ENCODE results near the gene CXCR1. TPM values are rescaled to one million over a fixed set of nuclear protein-coding genes. Genes with fewer than 3 reads are reported as not detected.
"Not testable (repeated sequence)": the region's sequence is repeated elsewhere in the genome, so short reads cannot be mapped to it uniquely, and the experiment has no call there.

Gene CXCR1
- total and polyA plus RNA-seq, 2 donors = 0.24 to 0.37 TPM

DNA sequence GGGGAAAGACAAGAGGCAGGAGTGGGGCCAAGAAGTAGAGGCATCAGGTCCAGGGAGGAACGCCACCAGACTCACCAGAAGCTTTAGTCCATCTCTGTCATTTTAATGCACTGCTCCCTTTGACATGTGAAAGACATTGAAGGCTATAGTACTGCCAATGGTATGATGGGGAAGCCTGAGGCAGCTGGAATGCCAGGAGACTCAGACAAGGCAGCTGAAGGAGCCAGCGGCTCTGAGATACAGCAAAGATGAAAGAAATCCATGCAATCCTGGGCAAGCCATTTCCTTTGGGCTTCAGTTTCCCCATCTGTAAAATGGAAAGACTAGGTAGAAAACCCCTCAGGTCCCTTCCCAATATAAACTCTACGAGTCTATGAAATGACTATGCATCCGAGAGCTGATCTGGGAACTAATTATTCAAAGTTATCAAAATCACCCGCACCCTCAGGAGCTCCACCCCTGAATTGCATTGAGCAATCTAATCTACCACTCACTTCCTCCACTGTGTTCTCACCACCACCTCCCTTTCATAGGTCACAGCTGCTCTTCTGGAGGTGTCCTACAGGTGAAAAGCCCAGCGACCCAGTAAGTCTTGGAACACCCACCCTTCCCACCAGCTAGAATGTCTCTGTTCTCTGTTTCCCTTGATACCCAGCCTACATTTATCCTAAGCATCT, 37.8 kb downstream of the CXCR1 start:
- 90% methylated on average over 6 of the region's 6 CpGs for WGBS
- Histone ChIP-seq H3K4me1 (ENCODE audit: control insufficient read depth in 2 of 2, insufficient read depth in 2 of 2, low read length in 2 of 2) (peaks cover 0 to 9% of the 10 kb centered on the region in 2 donors), H3K4me3 (ENCODE audit: low read length in 2 of 2) (no peak overlapping the region), H3K27me3 (ENCODE audit: control insufficient read depth in 2 of 2, insufficient read depth in 1 of 2, low read length in 1 of 2) (no peaks in the 10 kb centered on the region), H3K9me3 (ENCODE audit: control insufficient read depth in 2 of 2, insufficient read depth in 1 of 2, low read length in 1 of 2) (no peaks in the 10 kb centered on the region), H3K27ac (ENCODE audit: low read depth in 1 of 2, low read length in 1 of 2) (no peak overlapping the region), H3K36me3 (ENCODE audit: control insufficient read depth in 2 of 2, insufficient read depth in 2 of 2, low read length in 1 of 2) (no peaks in the 10 kb centered on the region)
- no peak for DNase-seq (ENCODE audit: low read depth in 6 of 9, low spot score in 9 of 9)

- 94% methylated on average over 3 of the region's 3 CpGs for WGBS
- Histone ChIP-seq H3K36me3 (ENCODE audit: control insufficient read depth in 2 of 2, insufficient read depth in 2 of 2, low read length in 1 of 2) (no peaks in the 10 kb centered on the region), H3K9me3 (ENCODE audit: control insufficient read depth in 2 of 2, insufficient read depth in 1 of 2, low read length in 1 of 2) (no peaks in the 10 kb centered on the region), H3K4me1 (ENCODE audit: control insufficient read depth in 2 of 2, insufficient read depth in 2 of 2, low read length in 2 of 2) (peaks cover 0 to 9% of the 10 kb centered on the region in 2 donors), H3K4me3 (ENCODE audit: low read length in 2 of 2) (no peak overlapping the region), H3K27ac (ENCODE audit: low read depth in 1 of 2, low read length in 1 of 2) (no peak overlapping the region), H3K27me3 (ENCODE audit: control insufficient read depth in 2 of 2, insufficient read depth in 1 of 2, low read length in 1 of 2) (no peaks in the 10 kb centered on the region)
- no peak for DNase-seq (ENCODE audit: low read depth in 6 of 9, low spot score in 9 of 9)
Measured at GRCh38 chr2:218127929-218128455, 38.8 kb downstream of the CXCR1 start.

- Histone ChIP-seq H3K36me3 (ENCODE audit: control insufficient read depth in 2 of 2, insufficient read depth in 2 of 2, low read length in 1 of 2) (no peaks in the 10 kb centered on the region), H3K9me3 (ENCODE audit: control insufficient read depth in 2 of 2, insufficient read depth in 1 of 2, low read length in 1 of 2) (no peaks in the 10 kb centered on the region), H3K27me3 (ENCODE audit: control insufficient read depth in 2 of 2, insufficient read depth in 1 of 2, low read length in 1 of 2) (no peaks in the 10 kb centered on the region), H3K4me3 (ENCODE audit: low read length in 2 of 2) (no peak within 1 kb of the TSS), H3K27ac (ENCODE audit: low read depth in 1 of 2, low read length in 1 of 2) (no peak within 1 kb of the TSS), H3K4me1 (ENCODE audit: control insufficient read depth in 2 of 2, insufficient read depth in 2 of 2, low read length in 2 of 2) (peaks cover 0 to 9% of the 10 kb centered on the region in 2 donors)
- 15% methylated on average over 8 of the region's 8 CpGs for WGBS
- peak in 4 of 9 donors; percentile 3 to 24 (median 12) for DNase-seq (ENCODE audit: low read depth in 6 of 9, low spot score in 9 of 9)
Measured at GRCh38 chr2:218125626-218126080, 41.1 kb downstream of the CXCR1 start, which contains the start of gene CXCR2. CXCR2 (plus strand) TSS chr2:218126028; CDS start chr2:218134802, 8,774 bp downstream.

GRCh38 chr2:218125095-218125494, 41.7 kb downstream of the CXCR1 start:
- peaks cover 0 to 9% of the 10 kb centered on the region in 2 donors for H3K4me1 ChIP-seq (ENCODE audit: control insufficient read depth in 2 of 2, insufficient read depth in 2 of 2, low read length in 2 of 2)
- no peak overlapping the region for H3K4me3 ChIP-seq (ENCODE audit: low read length in 2 of 2)
- WGBS = 72% methylated on average over 4 of the region's 4 CpGs

DNA sequence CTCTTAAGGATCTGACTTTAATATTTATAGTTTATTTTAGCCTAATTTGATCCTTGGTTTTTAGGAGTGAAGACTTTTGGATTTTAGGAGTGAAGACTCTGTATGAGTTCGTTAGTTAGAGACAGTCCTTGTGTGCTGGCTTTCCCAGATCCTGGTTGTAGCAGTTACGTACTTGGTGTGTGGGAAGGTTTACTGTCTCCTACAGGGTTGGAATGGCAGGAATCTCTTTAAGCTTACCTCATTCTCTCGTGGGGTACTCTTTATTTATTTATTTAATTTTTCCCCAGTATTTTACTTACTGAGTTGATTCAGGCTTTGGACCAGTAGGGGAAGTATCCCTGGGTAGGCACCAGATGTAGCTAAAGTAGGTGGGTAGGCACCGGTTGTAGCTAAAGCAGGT, 42.8 kb downstream of the CXCR1 start:
- H3K4me1 ChIP-seq (ENCODE audit: control insufficient read depth in 2 of 2, insufficient read depth in 2 of 2, low read length in 2 of 2) = peaks cover 0 to 9% of the 10 kb centered on the region in 2 donors
- 95% methylated on average over 4 of the region's 4 CpGs for WGBS
- no peak for DNase-seq (ENCODE audit: low read depth in 6 of 9, low spot score in 9 of 9)
- H3K4me3 ChIP-seq (ENCODE audit: low read length in 2 of 2) = no peak overlapping the region
- H3K27me3 ChIP-seq (ENCODE audit: control insufficient read depth in 2 of 2, insufficient read depth in 1 of 2, low read length in 1 of 2) = no peaks in the 10 kb centered on the region
- H3K36me3 ChIP-seq (ENCODE audit: control insufficient read depth in 2 of 2, insufficient read depth in 2 of 2, low read length in 1 of 2) = no peaks in the 10 kb centered on the region
- no peaks in the 10 kb centered on the region for H3K9me3 ChIP-seq (ENCODE audit: control insufficient read depth in 2 of 2, insufficient read depth in 1 of 2, low read length in 1 of 2)
- H3K27ac ChIP-seq (ENCODE audit: low read depth in 1 of 2, low read length in 1 of 2) = no peak overlapping the region

More at GRCh38 chr2:218125095-218125494, 41.7 kb downstream of the CXCR1 start:
- Histone ChIP-seq H3K27ac (ENCODE audit: low read depth in 1 of 2, low read length in 1 of 2) (no peak overlapping the region), H3K27me3 (ENCODE audit: control insufficient read depth in 2 of 2, insufficient read depth in 1 of 2, low read length in 1 of 2) (no peaks in the 10 kb centered on the region), H3K9me3 (ENCODE audit: control insufficient read depth in 2 of 2, insufficient read depth in 1 of 2, low read length in 1 of 2) (no peaks in the 10 kb centered on the region), H3K36me3 (ENCODE audit: control insufficient read depth in 2 of 2, insufficient read depth in 2 of 2, low read length in 1 of 2) (no peaks in the 10 kb centered on the region)
- no peak for DNase-seq (ENCODE audit: low read depth in 6 of 9, low spot score in 9 of 9)

- H3K27ac ChIP-seq (ENCODE audit: low read depth in 1 of 2, low read length in 1 of 2); H3K36me3 ChIP-seq (ENCODE audit: control insufficient read depth in 2 of 2, insufficient read depth in 2 of 2, low read length in 1 of 2); H3K27me3 ChIP-seq (ENCODE audit: control insufficient read depth in 2 of 2, insufficient read depth in 1 of 2, low read length in 1 of 2); DNase-seq (ENCODE audit: low read depth in 6 of 9, low spot score in 9 of 9); H3K4me3 ChIP-seq (ENCODE audit: low read length in 2 of 2); H3K4me1 ChIP-seq (ENCODE audit: control insufficient read depth in 2 of 2, insufficient read depth in 2 of 2, low read length in 2 of 2); H3K9me3 ChIP-seq (ENCODE audit: control insufficient read depth in 2 of 2, insufficient read depth in 1 of 2, low read length in 1 of 2): not testable (repeated sequence)
Measured at GRCh38 chr2:218122286-218122685, 44.5 kb downstream of the CXCR1 start.

DNA sequence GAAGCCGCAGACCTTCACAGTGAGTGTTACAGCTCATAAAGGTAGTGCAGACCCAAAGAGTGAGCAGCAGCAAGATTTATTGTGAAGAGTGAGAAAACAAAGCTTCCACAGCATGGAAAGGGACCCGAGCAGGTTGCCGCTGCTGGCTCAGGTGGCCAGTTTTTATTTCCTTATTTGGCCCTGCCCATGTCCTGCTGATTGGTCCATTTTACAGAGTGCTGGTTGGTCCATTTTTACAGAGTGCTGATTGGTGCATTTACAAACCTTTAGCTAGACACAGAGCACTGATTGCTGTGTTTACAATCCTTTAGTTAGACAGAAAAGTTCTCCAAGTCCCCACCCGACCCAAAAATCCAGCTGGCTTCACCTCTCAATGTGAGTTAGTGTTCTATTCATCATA, 45.0 kb downstream of the CXCR1 start:
- H3K27ac ChIP-seq (ENCODE audit: low read depth in 1 of 2, low read length in 1 of 2); H3K9me3 ChIP-seq (ENCODE audit: control insufficient read depth in 2 of 2, insufficient read depth in 1 of 2, low read length in 1 of 2); H3K36me3 ChIP-seq (ENCODE audit: control insufficient read depth in 2 of 2, insufficient read depth in 2 of 2, low read length in 1 of 2); H3K27me3 ChIP-seq (ENCODE audit: control insufficient read depth in 2 of 2, insufficient read depth in 1 of 2, low read length in 1 of 2); H3K4me3 ChIP-seq (ENCODE audit: low read length in 2 of 2); DNase-seq (ENCODE audit: low read depth in 6 of 9, low spot score in 9 of 9); H3K4me1 ChIP-seq (ENCODE audit: control insufficient read depth in 2 of 2, insufficient read depth in 2 of 2, low read length in 2 of 2): not testable (repeated sequence)
- WGBS = 98% methylated on average over 4 of the region's 4 CpGs

Other genes with a start within 250 kb of the CXCR1 start
- 8.3 TPM for gene TNS1, start 164.0 kb downstream of the CXCR1 start, total RNA-seq
- gene TNS1, start 164.0 kb downstream of the CXCR1 start, polyA plus RNA-seq = 21.3 TPM
- gene RUFY4, start 97.7 kb downstream of the CXCR1 start, total RNA-seq = 2.6 TPM
- 5.4 TPM for gene RUFY4, start 97.7 kb downstream of the CXCR1 start, polyA plus RNA-seq
- 0.38 TPM for gene CXCR2, start 40.9 kb downstream of the CXCR1 start, total RNA-seq
- gene CXCR2, start 40.9 kb downstream of the CXCR1 start, polyA plus RNA-seq = 0.57 TPM
- gene ARPC2, start 50.2 kb upstream of the CXCR1 start, total RNA-seq = 368 TPM
- 292 TPM for gene ARPC2, start 50.2 kb upstream of the CXCR1 start, polyA plus RNA-seq
- 0.28 TPM for gene GPBAR1, start 94.1 kb upstream of the CXCR1 start, total RNA-seq
- 1.0 TPM for gene GPBAR1, start 94.1 kb upstream of the CXCR1 start, polyA plus RNA-seq
- 69.2 TPM for gene AAMP, start 103.2 kb upstream of the CXCR1 start, total RNA-seq
- 67.2 TPM for gene AAMP, start 103.2 kb upstream of the CXCR1 start, polyA plus RNA-seq
- gene PNKD, start 103.6 kb upstream of the CXCR1 start, total RNA-seq = 61.9 TPM
- 76.1 TPM for gene PNKD, start 103.6 kb upstream of the CXCR1 start, polyA plus RNA-seq
- gene TMBIM1, start 125.5 kb upstream of the CXCR1 start, total RNA-seq = 44.0 TPM
- 56.2 TPM for gene TMBIM1, start 125.5 kb upstream of the CXCR1 start, polyA plus RNA-seq
- 0.19 TPM for gene CATIP, start 189.9 kb upstream of the CXCR1 start, total RNA-seq
- gene CATIP, start 189.9 kb upstream of the CXCR1 start, polyA plus RNA-seq = 0.52 TPM
- gene SLC11A1, start 215.3 kb upstream of the CXCR1 start, total RNA-seq = 0.71 TPM
- 25.2 TPM for gene SLC11A1, start 215.3 kb upstream of the CXCR1 start, polyA plus RNA-seq
- gene CTDSP1, start 232.9 kb upstream of the CXCR1 start, total RNA-seq = 58.2 TPM
- 91.9 TPM for gene CTDSP1, start 232.9 kb upstream of the CXCR1 start, polyA plus RNA-seq

Data from thymus (tissue), 11 donors.